KMS-11 (cell line): ENCODE data around the gene CAP1.

Experiments used
- H2AFZ ChIP-seq: fragments of 200-600 bp; sonication (generic); 2 replicates; pipeline ENCODE4 v1.6.1; 2016; ENCODE audit warnings: antibody characterized with exemption, mixed run types, low read depth
- H3K27ac ChIP-seq: fragments of 200-600 bp; sonication (generic); 2 replicates; pipeline ENCODE4 v1.6.1; 2016; ENCODE audit warnings: mild to moderate bottlenecking, mixed run types
- H3K27me3 ChIP-seq: fragments of 200-600 bp; sonication (generic); 2 replicates; pipeline ENCODE4 v1.6.1; 2017; ENCODE audit warnings: mild to moderate bottlenecking, low read depth, mixed run types, moderate library complexity; ENCODE audit not compliant: insufficient read depth
- H3K36me3 ChIP-seq: fragments of 200-600 bp; sonication (generic); 2 replicates; pipeline ENCODE4 v1.6.1; 2017; ENCODE audit warnings: mild to moderate bottlenecking, mixed run types; ENCODE audit not compliant: insufficient read depth
- H3K4me1 ChIP-seq: fragments of 200-600 bp; sonication (generic); 2 replicates; pipeline ENCODE4 v1.6.1; 2016; ENCODE audit warnings: mild to moderate bottlenecking, low read depth, mixed run types; ENCODE audit not compliant: poor library complexity, severe bottlenecking
- H3K4me2 ChIP-seq: fragments of 200-600 bp; sonication (generic); 2 replicates; pipeline ENCODE4 v1.7.0; 2016; ENCODE audit warnings: mild to moderate bottlenecking, mixed run types
- H3K4me3 ChIP-seq: fragments of 200-600 bp; sonication (generic); IDR thresholded peaks from 2 replicates; pipeline ENCODE4 v1.6.1; 2017; ENCODE audit warnings: low read depth, low read length, mixed read lengths; ENCODE audit not compliant: insufficient read depth
- H3K79me2 ChIP-seq: fragments of 200-600 bp; sonication (generic); 2 replicates; pipeline ENCODE4 v1.6.1; 2016; ENCODE audit warnings: low read depth, mixed run types; ENCODE audit not compliant: insufficient read depth
- H3K9ac ChIP-seq: fragments of 200-600 bp; sonication (generic); 2 replicates; pipeline ENCODE4 v1.6.1; 2016; ENCODE audit warnings: mild to moderate bottlenecking, mixed run types
- H4K20me1 ChIP-seq: fragments of 200-600 bp; sonication (generic); 2 replicates; pipeline ENCODE4 v1.6.1; 2016; ENCODE audit warnings: mild to moderate bottlenecking, mixed run types; ENCODE audit not compliant: insufficient read depth
- CTCF ChIP-seq: fragments of 200-600 bp; sonication (generic); conservative IDR thresholded peaks from 2 replicates; pipeline ENCODE4 v1.6.1; 2017; ENCODE audit warnings: low read depth, mild to moderate bottlenecking, antibody characterized with exemption, low read length, moderate library complexity, mixed read lengths

CAP1 gene

GRCh38 chr1:40053138-40053887 is 12.8 kb downstream of the CAP1 start:
- Histone ChIP-seq H3K27ac (no peak overlapping the region), H3K36me3 (no peaks in the 10 kb centered on the region; the same call in 1 of the 2 replicates), H3K4me3 (no peak overlapping the region), H4K20me1 (no peaks in the 10 kb centered on the region), H3K4me1 (peaks cover 9% of the 10 kb centered on the region), H3K4me2 (no peak overlapping the region), H3K27me3 (no peaks in the 10 kb centered on the region), H3K79me2 (peaks cover 35% of the 10 kb centered on the region; the same call in 1 of the 2 replicates), H3K9ac (no peak overlapping the region), H2AFZ (no peak overlapping the region)
- no peak for TF ChIP-seq CTCF

DNA sequence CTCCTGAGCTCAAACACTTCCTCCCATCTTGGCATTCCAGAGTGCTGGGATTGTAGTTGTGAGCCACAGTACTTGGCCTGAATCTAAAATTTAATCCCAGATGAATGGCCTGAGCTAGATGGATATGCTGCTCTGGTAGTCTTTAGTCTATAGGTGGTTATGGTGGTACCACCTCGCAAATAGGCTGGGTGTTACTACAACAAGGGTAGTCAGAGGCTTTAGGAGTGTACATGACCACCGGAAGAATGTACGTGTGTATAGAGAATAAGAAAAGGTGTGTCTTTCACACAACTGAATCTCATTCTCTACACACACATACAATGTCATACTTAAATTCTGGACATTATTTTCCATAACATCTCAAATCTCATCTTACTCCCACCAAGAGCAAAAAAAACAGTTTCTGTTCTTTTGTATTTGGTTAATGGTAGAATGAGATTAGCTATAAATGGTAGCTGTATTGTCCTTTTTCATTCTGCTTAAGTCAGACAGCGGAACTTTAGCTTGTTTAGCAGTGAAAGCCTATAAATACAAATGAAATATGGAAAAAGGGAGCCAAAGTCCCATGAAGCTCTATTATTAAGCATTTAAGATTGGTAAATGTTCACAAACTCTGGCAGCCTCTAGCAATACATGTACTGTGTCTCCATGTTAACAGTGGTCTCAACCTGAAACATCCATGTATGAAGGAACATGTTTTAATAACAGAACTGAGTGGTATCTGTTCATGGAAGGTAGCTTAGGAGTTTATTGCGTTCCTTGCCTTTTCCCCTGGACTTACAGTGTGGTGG is 16.2 kb downstream of the CAP1 start:
- no peak overlapping the region for H3K4me3 ChIP-seq
- peaks cover 15% of the 10 kb centered on the region for H3K4me1 ChIP-seq
- no peak overlapping the region for H3K27ac ChIP-seq
- no peaks in the 10 kb centered on the region for H3K27me3 ChIP-seq
- no peak overlapping the region for H2AFZ ChIP-seq
- H3K9ac ChIP-seq: no peak overlapping the region
- H3K4me2 ChIP-seq: no peak overlapping the region
- no peak for TF ChIP-seq CTCF
- no peaks in the 10 kb centered on the region for H4K20me1 ChIP-seq
- no peaks in the 10 kb centered on the region for H3K36me3 ChIP-seq
- peaks cover 21% of the 10 kb centered on the region; the same call in 1 of the 2 replicates for H3K79me2 ChIP-seq

GRCh38 chr1:40057310-40058030 is 16.9 kb downstream of the CAP1 start:
- Histone ChIP-seq H3K4me1 (peaks cover 15% of the 10 kb centered on the region), H3K79me2 (peaks cover 15% of the 10 kb centered on the region; the same call in 1 of the 2 replicates), H3K9ac (no peak overlapping the region), H3K27ac (no peak overlapping the region), H3K4me3 (no peak overlapping the region), H3K27me3 (no peaks in the 10 kb centered on the region), H2AFZ (no peak overlapping the region), H3K4me2 (no peak overlapping the region), H3K36me3 (no peaks in the 10 kb centered on the region), H4K20me1 (no peaks in the 10 kb centered on the region)
- TF ChIP-seq CTCF: no peak

GRCh38 chr1:40058097-40058452 is 17.5 kb downstream of the CAP1 start:
- peaks cover 15% of the 10 kb centered on the region; the same call in 1 of the 2 replicates for H3K79me2 ChIP-seq
- no peaks in the 10 kb centered on the region for H3K36me3 ChIP-seq
- no peak overlapping the region for H3K4me3 ChIP-seq
- H3K4me2 ChIP-seq: no peak overlapping the region
- no peak overlapping the region for H3K27ac ChIP-seq
- H4K20me1 ChIP-seq: no peaks in the 10 kb centered on the region
- H3K4me1 ChIP-seq: peaks cover 15% of the 10 kb centered on the region
- no peaks in the 10 kb centered on the region for H3K27me3 ChIP-seq
- H3K9ac ChIP-seq: no peak overlapping the region
- no peak for TF ChIP-seq CTCF
- no peak overlapping the region for H2AFZ ChIP-seq
